Iris pigment epithelial cell (primary cell): ENCODE results near the gene PAX2.

ENCODE experiments used
- DNase-seq: peaks from one replicate; pipeline ENCODE4 v3.0.0-alpha.2; 2011; ENCODE audit warnings: low read depth

The PAX2 gene

DNA sequence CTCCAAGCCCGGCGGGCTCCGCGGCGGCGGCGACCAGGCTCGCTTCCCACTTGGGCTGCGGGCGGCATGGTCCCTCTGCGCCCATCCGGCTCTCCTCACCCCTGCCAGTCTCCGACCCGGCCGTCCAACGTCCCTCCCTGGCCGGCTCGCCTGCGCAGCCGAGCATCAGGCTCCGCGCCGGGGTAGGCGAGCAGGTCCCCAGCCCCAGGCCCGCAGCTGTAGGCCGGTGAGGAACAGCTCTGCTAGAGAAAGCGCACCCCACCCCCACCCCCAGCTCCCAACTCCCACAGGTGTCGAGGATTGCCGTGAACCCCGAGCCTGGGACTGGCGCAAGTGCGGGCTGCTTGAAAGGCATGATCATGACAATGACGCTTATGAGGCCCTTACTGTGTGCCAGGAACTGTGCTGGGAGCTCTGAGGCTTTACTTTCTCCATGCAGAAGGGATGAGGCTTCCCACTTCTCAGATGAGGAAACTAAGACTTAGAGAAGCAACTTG lies 20.8 kb upstream of the PAX2 start:
- no peak for DNase-seq

- no peak for DNase-seq
Observed at GRCh38 chr10:100725071-100725471, 20.3 kb upstream of the PAX2 start.

GRCh38 chr10:100725869-100726426 lies 19.4 kb upstream of the PAX2 start:
- DNase-seq, result no peak

GRCh38 chr10:100727808-100728207 lies 17.6 kb upstream of the PAX2 start:
- no peak for DNase-seq

- peak; percentile 21 for DNase-seq
Observed at GRCh38 chr10:100728928-100729861, 16.2 kb upstream of the PAX2 start.

DNA sequence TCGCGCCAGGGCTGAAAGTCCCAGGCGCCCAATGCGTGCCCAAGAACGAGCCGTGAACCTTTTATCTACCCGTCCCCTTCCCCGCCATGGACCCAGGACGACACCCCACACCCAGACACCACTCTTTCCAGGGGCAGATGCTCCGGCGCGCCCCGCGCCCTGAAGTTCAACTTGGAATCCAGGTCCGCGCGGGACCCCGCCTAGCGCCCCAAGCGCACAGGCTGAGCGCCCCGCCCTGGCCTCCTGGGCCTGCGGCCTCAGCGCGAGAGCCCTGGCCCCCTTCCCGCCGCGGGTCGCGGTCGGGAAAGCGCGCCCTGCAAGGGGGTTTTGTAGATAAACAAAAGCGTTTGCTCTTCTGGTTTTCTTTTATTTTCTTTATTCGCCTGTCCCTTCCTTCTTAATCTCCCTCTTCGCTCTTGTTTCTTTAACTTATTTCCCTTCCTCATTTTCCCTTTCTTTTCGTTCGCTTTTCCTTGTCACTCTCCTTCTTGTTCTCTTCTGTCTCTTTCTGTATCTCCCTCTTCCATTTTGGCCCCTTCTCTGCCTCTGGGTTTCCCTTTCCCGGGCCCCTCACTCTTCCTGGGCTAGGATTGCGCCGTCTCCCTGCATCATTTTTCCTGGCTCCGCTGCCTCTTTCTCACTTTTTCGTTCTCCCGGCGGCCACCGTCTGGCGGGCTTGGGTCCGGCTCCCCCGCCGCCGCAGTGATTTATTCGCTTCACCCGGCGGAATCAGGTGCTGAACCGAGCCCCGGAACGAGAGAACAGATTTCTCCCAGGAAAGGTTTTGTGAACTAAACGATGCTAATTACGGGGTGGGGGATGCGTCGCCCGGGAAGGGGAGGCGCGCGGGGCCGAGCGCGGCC lies 15.3 kb upstream of the PAX2 start:
- no peak for DNase-seq

DNA sequence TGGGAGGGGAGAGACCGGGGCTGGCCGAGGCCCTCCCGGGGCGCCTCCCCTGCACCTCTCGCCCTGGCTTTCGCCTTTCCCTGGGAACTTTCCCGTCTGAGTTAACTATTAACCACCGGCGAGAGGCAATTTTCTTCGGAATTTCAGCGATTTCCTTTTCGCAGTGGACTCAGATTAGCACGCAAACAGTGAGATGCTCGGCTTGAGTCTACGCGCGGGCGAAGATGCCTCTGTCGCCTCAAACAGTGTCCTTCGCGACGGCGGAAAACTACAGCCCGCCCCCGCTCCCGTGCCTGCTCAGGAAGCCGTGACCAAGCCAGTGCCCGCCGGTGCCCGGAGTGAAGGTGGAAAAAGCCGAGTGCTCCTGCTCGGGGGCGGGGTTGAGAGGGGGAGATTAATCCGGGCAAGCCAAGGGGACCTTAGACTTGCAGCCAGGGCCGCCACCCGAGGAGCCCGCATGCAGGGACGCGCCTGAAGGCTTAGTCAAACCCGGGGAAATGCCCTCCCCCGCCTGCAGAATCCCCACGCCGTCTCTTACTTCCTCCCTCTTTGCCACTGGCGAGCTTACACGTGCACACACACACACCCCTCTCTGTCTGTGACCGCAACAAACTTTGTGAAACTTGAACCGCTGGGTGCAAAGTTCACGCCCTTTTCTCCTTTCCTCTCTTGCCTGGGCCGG lies 14.5 kb upstream of the PAX2 start:
- no peak for DNase-seq

DNA sequence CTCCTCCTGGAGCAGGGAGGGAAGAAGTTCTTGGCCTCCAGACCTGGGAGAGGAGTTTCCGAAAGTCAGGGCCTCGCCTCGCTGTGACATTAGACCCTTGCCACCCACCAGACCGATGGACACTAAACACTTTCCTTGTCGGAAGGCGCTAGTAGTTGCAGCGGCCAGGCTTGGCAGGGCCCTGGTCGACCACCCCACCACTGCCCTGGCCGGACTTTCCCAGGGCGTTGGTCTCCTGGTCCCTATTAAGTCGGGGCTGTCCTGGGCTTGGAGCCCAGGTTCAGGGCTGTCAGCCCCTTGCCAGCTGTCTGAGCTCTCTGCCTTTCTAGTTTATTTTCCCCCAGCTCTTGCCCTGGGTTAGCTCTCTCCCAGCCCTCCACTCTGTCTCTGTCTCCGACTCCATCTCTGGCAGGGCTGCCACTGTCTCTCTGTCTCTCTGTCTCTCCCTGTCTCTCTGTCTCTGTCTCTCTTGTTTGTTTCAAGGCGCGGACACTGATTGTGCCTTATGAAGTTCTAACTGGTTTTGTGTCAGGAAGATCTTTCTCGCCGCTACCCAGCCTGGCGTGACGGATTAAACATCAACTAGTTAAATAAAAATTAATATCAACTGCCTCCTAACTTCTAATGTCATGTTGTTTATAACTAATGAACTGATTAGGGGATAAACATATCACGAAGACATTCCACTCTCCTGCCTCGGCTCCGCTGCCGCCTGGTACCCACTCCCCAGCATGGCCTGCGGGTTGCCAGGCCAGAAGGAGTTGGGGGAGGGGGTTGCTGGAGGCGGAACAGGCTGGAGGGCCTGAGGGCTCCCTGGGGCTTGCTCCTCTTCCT lies 13.8 kb upstream of the PAX2 start:
- DNase-seq, result no peak

- no peak for DNase-seq
Observed at GRCh38 chr10:100732241-100732596, 13.2 kb upstream of the PAX2 start.

GRCh38 chr10:100733329-100733728 lies 12.1 kb upstream of the PAX2 start:
- DNase-seq, result no peak

DNA sequence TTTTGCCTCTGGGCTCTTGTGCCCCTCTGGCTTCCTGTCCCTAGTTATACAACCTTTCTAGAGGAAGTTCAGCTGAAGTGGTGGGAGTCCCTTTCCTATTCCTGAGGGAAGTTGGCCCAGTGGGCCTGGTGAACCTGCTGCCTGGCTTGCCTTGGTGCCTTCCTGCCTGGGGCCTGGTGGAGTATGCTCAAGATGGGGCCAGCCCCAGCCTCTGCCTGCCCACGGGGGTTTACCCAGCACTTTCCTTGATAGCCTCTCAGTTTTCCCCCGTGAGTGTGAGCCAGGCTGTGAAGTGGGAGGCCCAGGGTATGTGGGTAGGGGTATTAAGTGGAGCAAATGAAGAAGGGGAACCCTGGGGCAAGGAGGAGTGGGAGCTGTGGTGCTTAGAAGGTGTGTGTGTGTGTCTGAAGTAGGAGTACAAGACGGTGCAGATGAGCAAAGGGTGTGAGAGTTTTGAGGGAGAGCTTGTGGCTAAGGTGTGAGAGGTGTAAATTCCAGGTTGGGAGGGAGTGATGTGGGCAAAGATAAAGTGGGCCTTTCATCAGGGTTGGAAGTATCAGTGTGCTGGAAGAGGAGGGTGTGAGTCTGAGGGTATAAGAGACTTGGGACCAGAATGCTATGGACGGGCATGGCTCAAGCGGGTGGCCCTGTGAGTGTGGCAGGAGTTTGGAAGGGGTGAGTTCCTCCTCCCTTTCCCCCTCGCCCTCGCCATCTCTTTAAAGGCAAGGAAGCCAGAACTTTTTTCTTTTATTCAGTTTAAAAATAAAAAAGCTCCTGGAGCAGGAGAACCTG lies 10.9 kb upstream of the PAX2 start:
- DNase-seq, result no peak

DNA sequence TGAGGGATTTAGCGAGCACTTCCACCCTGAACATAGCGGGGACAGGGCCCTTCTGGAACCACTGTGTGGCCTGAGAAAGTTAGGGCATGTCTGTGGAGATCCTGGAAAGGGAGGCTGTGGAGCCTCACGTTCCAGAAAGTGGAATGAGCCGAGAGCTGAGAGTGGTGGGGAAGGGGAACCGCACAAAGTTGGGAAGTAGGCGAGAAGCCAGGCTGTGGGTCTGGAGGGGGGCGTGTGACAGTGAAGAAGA lies 10.4 kb upstream of the PAX2 start:
- no peak for DNase-seq

DNA sequence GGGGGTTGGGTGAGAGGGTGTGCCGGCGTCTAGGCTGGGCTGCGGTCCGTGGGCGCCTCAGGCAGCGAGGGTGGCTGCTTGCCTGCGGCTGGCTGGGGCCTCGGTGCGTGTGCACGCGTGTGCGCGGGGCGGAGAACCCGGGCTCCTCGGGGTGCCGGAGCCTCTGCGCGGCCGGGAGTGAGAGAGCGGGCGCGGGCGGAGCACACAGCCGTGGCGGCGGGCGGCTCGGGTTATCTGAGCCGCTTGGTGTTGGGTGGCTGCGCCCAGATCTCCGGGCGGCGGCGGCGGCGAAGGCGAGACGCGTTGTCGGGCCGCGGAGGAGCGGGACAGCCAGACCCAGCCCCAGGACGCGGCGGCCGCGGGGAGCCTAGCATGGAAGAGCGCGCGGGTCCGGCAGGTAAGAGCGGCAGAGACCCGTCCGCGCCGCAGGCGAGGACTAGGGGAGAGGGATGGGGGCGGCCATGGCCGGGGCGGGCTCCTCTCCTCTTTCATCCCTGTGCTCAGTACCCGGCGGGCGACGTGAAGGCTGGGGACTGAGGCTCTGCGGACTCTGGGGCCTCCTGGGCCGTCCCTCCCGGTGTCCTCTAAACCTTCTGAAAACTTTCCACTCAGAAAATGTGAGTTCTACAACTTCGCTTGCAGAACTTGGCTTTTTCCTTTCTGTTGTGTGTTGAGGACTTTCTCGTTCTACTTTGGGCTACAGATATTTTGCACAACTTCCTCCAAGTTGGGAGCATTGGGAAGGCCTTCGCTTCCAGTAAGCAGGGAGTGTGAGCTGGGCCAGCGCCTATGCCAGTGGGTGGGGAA lies 9.8 kb upstream of the PAX2 start:
- no peak for DNase-seq

GRCh38 chr10:100736144-100736808 lies 9.1 kb upstream of the PAX2 start:
- DNase-seq, result no peak

GRCh38 chr10:100736809-100737354 lies 8.5 kb upstream of the PAX2 start:
- no peak for DNase-seq

GRCh38 chr10:100737355-100738054 lies 7.9 kb upstream of the PAX2 start:
- no peak for DNase-seq

DNA sequence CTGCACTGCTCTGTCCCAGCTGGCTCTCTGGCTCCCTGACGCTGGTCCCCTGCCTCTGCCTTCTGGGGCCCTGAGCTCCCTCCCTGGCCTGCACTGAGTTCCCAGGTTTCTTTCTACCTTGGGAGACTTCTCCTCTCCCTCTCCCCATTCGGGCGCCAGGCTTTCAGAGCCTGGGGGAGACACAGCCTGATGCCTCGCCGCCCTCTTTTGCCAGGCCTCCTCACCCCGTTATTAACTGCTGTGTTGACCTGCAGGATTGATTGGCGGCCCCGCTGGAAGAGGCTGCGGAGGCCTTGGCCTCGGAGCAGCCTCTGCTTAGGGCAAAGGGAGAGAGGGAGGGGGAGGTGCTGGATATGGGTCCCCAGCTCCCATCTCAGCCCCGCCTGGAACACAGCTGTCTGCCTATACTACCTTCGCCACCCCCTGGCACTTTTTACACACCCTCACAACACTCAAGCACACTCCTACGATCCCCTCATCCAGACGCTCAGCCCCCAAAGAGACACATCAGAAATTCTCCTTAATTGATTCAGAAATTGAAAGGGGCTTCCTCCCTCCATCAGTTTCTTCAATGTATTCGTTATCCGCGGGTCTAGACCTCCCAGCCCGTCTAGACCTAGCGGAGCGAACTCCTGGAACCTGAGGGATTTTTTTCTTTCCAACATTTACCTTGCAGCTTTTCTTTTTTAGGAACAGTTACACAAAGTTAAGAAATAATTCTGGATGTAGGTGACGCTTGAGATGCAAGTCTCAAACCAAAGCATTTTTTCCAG lies 7.1 kb upstream of the PAX2 start:
- no peak for DNase-seq
